Fibroblast of the conjunctiva (primary cell): Measurements from ENCODE around the gene SMIM38.
"Not testable (repeated sequence)": the region's sequence is repeated elsewhere in the genome, so short reads cannot be mapped to it uniquely, and the experiment has no call there.

ENCODE experiments used
- DNase-seq: peaks from one replicate; pipeline ENCODE4 v3.0.0-alpha.2; 2010; ENCODE audit warnings: low read depth

Gene SMIM38

DNA sequence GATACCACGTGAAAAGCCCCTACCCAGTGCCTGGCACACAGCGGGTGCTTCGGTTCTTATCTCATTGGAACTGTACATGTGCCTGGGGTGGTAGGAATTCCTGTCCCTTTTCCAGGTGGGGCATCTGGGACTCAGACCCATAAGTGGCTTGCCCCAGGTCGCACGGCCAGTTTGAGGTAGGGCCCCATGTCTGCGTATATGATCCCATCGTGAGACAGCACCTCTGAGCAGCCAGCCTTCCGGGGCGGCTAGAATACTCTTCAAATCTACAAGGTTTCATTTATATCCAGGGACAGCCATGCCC, 33.5 kb upstream of the SMIM38 start:
- DNase-seq: no peak

DNA sequence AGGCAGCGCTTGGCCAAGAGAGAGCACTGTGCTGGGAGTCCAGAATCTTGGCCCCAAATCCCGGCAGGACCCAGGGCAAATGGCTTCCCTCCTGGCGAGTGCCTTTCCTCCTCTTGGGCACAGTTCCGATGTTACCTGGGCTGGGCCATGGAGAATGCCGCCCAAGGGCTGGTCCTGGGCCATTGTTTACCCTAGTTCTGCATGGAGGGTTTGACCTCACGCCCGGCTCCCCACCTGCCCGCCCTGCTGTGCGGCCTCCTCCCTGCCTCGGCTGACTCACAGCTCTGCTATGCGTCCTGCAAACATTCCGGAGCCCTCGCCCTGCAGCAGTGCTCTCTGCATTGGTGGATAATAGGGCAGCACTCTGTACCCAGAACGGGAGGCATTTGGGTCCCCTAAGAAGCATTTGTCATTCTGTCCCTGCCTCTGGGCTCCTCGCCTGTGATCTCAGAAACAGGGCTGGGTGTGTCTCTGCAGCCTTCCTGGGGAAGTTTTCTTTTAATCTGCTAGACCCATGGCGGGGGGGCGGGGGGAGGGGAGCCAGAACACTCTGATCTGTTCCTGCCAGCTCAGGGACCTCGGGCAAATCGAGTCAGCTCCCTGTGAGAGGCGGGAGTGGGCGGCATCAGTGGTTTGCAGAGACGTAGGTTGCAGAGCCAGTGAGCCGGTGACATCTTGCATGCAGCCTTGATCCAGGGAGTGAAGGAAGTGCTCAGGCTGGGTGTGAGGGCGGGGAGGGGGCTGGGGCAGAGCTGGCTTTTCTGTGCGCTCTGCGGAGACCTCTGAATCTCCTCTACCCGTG, 32.9 kb upstream of the SMIM38 start:
- DNase-seq: peak; percentile 21

DNA sequence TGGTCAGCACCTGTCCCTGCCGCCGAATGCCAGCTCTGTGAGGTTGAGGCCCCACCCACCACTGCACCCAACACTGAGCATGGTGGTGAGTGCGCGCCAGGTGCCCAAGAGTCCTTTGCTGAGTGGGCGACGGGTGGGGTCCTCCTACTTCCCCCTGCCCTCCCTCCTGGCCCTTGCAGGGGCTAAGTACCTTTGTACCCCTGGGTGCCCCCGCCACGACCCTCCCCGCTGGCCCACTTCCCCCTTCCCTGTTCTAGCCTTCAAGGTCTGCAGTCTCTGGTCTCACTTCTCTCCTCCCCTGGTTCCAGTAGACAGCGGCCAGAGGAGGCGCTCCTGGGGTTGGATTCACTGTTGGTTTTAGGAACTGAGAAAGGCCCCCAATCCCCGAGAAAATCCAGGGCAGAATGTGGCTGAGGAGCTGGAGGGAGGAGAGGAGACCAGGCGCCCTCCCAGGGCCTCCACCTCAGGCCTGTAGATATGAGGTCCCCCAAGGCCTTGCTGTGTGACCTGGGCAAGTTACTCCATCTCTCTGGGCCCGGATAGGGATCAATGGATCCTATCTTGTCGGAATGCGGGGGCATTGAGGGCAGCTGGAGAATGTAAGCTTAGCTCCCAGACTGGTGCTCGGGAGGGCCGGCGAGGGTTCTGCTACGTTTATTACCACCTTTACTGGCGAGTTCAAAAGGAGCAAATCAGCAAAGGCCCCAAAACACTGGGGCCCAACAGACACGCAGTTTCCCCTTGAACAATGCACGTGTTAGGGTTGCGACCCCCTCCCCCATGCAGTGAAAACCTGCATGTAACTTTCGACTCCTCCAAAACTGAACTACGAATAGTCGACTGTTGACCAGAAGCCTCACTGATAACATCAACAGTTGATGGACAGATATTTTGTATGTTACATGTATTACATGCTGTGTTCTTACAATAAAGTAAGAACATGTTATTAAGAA, 31.9 kb upstream of the SMIM38 start:
- no peak for DNase-seq

DNA sequence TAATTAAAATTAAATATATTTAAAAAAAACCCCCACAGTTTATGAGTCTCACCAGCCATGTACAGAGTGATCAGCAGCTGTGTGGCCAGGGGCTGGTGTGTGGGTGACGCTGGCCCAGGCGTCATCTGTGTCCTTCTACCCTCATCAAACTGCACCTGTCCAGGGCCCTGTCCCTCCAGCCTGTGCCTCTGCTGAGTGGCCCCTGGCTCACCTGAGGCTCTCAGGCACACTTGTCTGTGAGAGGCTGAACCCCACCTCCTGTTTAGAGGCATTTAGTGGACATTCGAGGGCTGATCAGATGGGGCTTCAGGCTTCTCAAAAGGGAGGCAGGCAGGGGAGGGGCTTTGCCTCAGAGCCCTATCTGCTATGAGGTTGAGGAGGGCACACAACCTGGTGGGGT, 29.9 kb upstream of the SMIM38 start:
- no peak for DNase-seq

DNA sequence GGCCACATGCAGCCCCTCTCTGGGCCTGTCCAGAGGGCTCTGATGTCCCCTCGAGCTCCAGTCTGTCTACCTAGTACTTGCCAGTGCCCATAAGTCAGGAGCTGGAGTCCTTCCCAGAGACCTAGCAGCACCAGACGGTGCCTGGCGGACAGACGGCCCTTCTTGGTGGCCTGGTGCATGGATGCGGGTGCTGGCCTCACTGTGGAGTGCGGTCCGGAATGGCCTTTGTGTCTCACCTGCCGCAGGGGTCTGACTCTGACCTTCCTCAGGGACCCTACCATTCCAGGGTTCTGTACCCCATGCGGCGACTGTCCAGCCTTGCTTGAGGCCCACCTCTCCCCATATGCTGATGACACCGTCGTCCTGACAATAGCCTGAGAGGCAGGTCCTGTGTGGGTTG, 29.4 kb upstream of the SMIM38 start:
- DNase-seq: no peak

DNA sequence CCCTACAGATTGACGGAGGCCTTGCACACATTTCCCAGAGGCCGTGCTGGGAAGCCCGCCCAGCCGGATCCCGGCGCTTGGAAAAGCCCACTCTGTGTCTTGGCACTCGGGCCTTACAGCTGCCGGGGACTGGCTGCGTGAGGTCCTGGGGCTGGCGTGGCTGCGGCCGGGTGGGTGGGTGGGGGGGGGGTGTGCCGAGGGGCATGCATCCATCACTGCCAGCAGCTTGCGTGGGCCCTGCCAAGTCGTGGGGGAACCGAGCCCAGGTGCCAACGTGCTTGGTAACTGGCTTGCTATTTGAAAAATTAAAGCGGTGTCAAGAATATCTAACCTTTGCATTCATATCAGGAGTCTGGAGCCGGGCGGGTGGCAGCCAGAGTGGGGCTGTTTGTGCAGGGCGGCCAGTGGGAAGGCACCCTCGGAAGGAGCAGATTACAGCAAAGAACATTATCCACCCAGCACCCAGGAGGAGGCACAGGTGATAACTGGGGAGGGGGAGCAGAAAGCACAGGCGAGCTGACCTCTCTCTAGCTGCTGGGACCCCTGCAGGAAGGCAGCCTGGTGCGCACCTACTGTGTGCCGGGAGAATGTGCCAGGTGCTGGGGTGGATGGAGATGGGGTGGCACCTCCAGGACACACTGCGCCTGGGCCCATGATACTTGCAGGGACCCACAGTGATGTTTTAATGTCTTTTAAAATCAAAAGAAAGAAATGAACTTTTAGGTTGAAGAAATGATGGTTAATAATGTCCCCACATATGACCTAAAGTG, 28.5 kb upstream of the SMIM38 start:
- no peak for DNase-seq

DNA sequence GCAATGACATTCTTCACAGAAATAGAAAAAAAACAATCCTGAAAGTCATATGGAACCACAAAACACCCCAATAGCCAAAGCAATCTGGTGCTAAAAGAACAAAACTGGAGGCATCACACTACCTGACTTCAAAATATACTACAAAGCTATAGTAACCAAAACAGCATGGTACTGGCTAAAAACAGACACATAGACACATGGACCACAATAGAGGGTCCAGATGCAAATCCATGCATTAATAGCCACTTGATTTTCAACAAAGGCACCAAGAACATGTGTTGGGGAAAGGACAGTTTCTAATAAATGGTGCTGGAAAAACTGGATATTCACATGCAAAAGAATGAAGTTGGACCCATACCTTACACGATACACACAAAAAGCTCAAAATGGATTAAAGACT, 27.9 kb upstream of the SMIM38 start:
- no peak for DNase-seq

DNA sequence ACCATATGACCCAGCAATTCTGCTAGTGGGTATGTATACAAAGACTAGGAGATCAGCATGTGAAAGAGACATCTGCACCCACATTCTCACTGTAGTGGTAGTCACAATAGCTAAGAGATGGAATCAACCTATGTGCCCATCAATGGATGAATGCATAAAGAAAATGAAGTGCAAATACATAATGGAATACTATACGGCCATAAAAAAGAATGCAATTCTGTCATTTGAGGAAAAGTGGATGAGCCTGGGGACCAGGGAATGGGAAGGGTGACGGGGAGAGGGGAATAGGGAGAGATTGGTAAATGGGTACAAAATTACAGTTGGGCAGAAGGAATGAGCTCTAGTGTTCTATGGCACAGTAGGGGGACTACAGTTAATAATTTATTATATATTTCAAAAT, 26.7 kb upstream of the SMIM38 start:
- DNase-seq: no peak

DNA sequence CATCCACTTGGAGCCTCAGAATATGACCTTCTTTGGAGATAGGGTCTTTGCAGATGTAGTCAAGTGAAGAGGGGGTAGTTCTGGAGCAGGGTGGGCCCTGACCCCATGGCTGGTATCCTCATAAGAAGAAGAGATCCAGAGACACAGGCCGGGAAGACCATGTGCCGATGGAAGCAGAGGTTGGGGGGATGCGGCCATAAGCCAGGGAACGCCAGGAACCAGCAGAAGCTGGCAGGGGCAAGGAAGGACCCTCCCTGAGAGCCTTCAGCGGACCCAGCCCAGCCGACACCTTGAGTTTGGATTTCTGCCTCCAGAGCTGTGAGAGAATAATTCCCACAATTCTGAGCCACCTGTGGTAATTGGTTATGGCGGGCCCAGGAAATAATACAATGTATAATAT, 26.1 kb upstream of the SMIM38 start:
- no peak for DNase-seq

DNA sequence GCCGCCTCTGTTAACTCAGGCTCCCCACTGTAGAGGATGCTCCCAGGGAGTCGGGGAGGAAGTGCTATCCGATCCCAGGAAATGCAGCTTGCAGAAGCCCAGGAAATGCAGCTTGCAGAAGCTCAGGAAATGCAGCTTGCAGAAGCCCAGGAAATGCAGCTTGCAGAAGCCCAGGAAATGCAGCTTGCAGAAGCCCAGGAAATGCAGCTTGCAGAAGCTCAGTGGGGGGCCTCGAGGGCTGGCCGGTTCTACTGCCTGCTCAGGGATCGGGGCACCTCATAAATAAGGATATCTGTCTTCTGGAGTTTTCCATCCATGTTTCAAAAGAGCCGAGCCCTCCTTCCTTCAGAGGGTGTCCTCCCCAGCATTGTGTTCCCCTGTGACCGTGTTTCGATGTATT, 25.1 kb upstream of the SMIM38 start:
- no peak for DNase-seq

DNA sequence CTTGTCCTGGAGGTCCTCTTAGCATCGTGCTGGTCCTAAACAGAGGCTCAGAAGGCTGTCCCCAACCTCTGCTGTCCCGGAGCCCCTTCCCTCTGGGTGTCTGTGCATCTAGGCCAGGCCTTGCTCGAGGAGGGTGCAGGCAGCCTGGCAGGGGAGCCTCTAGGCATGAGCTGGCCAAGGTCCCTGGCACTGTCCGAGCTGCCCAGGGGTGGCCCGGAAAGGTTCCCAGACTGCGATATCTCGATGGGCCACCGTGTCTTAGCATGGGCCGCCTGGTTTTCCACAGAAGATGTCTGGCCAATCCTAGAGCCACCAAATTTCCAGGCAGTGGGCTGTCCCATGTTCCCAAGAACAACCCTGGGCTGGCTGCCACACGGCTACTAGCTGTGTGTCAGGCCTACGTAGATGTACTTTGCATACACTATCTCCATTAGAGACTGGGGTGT, 24.6 kb upstream of the SMIM38 start:
- no peak for DNase-seq

DNA sequence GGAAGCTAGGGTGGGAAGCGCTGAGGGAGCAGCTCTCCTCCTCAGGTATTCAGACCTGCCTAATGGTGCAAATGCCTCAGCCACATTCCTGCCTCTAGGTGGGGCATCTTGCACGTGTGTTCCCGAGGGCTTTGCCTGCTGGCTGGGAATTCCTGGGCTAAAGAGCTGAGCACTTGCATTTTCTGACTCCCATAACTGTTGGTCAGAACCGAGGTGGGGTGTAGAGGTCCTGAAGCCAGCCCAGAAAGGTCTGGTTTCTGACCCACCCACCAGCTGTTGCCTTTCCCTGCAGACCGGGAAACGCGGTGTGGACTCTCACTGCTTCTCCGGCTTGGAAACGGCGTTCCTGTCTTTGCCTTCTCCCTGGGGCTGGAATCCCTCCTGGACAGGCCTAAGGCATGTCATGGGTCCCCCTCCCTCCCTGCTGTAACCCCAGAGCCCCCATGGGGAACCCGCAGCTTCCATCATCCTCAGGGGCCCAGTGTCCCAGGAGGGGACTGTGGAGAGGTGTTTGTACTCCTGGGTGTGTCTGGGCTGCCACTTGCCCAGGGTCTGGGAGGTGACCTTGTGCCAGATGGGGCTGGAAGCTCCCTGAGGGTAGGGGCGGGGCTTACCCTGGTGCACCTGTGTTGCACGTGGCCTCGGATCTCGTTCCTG, 24.0 kb upstream of the SMIM38 start:
- DNase-seq: peak; percentile 42

DNA sequence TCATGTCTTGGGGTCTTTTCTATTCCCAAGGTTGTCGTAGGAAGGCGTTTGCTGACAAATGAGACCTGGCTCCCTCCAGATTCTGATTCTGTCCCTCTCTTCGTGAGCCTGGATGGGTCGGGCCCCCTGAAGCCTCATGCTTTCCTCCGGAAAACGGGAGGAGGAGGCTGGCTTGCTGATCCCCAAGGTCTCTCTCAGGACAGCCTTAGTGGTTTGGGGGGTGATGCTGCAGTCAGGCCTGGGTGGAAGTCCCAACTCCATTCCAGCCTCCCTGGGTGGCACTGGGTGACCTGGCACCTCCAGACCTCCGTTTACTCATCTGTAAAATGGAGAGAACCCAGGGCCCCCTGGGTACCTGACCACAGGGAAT, 23.4 kb upstream of the SMIM38 start:
- DNase-seq: no peak

DNA sequence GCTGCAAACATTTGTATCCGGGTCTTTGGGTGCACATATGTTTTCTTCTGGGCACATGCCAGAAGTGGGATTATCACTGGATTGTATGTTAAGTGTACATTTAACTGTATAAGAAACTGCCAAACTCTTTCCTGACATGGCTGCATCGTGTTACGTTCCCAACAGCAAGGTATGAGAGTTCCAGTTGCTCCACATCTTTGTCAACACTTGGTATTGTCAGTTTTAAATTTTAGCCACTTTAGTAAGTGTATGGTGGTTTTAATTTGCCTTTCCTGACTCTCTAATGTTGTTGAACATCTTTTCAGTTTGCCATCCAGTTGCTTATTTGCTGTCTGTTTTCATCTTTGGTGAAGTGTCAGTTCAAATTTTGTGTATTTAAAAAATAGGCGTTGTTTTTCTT, 22.5 kb upstream of the SMIM38 start:
- no peak for DNase-seq

DNA sequence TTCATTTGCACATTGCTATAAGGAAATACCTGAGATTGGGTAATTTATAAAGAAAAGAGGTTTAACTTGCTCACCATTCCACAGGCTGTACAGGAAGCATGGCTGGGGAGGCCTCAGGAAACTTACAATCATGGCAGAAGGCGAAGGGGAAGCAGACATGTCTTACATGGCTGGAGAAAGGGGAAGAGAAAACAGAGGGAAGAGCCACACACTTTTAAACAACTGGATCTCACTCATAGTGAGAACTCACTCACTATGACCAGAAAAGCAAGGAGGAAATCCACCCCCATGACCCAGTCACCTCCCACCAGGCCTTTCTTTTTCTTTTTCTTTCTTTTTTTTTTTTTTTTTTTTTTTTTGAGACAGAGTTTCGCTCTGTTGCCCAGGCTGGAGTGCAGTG, 21.6 kb upstream of the SMIM38 start:
- not testable (repeated sequence) for DNase-seq

DNA sequence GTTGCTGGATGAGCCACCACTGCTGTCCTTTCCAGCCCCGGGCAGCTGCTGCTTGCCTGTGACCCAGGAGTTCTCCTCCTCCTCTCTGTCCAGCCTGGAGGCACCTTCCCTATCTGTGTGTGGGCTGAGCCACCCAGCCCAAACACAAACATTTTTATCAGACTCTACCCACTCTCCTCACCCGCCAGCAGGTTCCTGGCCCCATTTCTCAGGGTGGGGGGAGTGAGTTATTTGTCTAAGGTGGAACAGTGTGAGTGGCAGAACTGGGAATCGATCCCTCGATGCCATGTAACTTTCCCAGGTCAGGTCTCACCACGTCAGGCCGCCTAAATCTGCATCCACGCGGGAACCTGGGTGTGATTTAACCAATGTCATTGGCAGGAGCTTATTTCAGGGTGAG, 20.8 kb upstream of the SMIM38 start:
- no peak for DNase-seq

DNA sequence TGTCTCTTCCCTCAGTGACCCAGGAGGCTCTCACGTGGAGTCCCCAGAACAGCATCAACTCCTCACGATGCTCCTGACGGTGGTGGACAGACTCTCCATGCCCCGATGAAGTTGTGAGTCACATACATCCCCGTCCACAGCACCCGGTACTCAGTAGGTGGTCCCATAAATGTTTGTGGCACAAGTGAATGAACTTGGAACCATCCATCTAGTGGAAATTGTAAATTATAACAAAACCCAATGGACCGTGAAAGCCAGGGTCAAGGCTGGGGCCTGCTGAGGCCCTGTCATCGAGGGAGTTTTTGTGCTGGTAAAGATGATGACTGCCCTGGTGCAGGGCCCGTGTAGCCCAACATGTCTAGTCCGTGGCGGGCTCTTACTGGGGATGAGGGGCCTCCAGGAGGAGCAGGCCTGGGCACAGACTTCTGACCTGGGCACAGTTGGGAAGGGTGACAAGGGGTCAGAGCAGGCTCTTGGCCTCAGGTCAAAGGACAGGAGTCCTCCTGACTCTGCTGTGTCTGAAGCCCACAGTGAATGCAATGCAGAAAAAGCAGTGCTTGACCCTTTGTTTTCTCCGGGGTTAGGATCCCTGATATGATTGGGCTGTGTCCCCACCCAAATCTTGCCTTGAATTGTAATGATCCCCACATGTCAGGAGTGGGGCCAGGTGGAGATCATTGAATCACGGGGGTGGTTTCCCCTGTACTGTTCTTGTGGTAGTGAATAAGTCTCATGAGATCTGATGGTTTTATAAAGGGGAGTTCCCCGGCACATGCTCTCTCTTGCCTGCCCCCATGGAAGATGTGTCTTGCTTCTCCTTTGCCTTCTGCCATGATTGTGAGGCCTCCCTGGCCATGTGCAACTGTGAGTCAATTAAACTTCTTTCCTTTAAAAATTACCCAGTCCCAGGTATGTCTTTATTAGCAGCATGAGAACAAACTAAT, 20.0 kb upstream of the SMIM38 start:
- DNase-seq: no peak

DNA sequence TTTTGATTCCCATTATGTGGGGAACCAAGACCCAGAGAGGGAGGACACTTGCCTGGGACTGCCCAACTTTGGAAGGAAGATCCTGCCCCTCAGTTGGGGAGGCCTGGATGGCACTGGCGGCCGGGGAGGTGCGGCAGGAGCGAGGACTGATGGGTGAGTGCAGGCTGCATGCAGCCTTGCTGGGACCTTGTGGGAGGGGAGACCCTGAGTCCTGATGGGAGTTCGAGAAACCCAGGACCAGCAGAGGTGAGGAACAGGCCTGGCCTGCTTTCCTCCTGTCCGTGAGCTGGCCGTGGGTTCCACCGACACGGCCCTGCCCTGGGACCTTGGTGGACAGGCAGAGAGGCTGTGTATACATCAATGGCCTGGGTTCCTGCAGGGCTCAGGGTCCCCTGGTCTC, 19.3 kb upstream of the SMIM38 start:
- DNase-seq: no peak

DNA sequence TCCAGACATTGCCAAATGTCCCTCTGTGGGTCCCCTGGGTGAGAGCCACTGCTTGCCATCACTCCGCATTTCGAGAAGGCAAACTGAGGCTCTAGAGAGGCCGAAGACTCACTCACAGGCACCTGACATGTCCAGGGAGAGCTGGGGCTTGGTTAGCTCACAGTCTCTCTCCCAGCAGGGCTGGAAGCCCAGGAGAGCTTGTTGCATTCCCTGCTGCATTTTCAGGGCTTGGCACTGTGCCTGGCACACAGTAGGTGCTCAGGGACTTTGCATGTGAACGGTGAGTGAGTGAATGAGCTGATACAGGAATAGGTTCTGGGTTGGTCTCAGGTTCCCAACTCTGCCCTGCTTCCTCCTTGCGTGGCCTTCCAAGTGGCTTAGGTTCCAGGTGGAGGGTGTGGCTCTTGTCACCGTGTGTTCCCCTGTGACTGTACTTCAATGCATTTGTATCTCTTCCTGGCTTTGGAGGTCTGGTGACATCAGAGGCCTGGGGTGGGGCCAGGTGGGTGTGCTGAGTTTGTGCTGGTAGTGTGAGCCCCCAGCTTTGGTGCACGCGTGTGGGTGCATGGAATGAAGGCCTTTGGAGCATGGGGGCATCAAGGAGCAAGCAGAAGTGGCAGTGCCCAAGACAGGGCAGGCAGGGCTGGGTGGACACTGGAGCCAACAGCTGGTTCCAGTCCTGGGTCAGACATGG, 18.4 kb upstream of the SMIM38 start:
- DNase-seq: no peak

DNA sequence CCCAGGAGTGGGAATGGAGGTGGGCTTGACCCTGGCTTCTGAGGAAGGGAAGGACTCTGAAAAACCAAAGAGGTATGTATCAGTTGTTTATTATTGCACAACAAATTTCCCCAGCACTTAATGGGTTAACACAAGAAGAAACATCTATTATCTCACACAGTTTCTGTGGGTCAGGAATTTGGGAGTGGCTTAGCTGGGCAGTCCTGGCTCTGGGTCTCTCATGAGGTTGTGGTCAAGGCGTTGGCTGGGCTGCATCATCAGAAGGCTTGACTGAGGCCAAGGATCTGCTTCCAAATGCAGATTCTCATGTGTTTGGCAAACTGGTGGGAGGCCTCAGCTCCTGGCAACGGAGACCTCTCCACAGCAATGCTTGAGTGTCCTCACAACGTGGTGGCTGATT, 17.5 kb upstream of the SMIM38 start:
- DNase-seq: peak; percentile 38
